HL-60 (cell line): Measurements from ENCODE around the gene PBX1.
A peak's percentile ranks its signal among the peaks of the same experiment; 100 is the strongest.

Experiments used
- DNase-seq, 2 experiments: peaks; one replicate each; pipeline ENCODE4 v3.0.0-alpha.2; 2010 to 2020; ENCODE audit warnings: low read depth in 1 of 2, low spot score in 1 of 2
- H3K27ac ChIP-seq: fragments of 250-450 bp; sonication (Bioruptor Pico); replicated peaks from 2 replicates; pipeline ENCODE4 v1.5.1; 2020; ENCODE audit warnings: mild to moderate bottlenecking, moderate library complexity
- H3K27me3 ChIP-seq: fragments of 250-450 bp; sonication (Bioruptor Pico); 2 replicates; pipeline ENCODE4 v1.5.1; 2021; ENCODE audit warnings: mild to moderate bottlenecking, moderate library complexity; ENCODE audit not compliant: insufficient read depth, poor library complexity, severe bottlenecking
- H3K4me3 ChIP-seq: replicated peaks from 2 replicates; pipeline ENCODE4 v1.5.1; 2011; ENCODE audit warnings: mild to moderate bottlenecking, control low read depth, low read length; ENCODE audit not compliant: insufficient read depth
- CTCF ChIP-seq: IDR thresholded peaks from one replicate; pipeline ENCODE4 v1.5.1; 2011; ENCODE audit warnings: low read length, control low read depth, inconsistent platforms; ENCODE audit not compliant: insufficient read depth
- GABPA ChIP-seq: IDR thresholded peaks from 2 replicates; pipeline ENCODE4 v1.6.1; 2012; ENCODE audit warnings: low read depth
- POLR2AphosphoS5 ChIP-seq: IDR thresholded peaks from 2 replicates; pipeline ENCODE4 v1.6.1; 2012; ENCODE audit warnings: low read depth
- REST ChIP-seq: IDR thresholded peaks from 2 replicates; pipeline ENCODE4 v1.6.1; 2012; ENCODE audit warnings: low read depth; ENCODE audit not compliant: insufficient replicate concordance
- SPI1 ChIP-seq: IDR thresholded peaks from 2 replicates; pipeline ENCODE4 v1.6.1; 2012; ENCODE audit warnings: low read depth, mild to moderate bottlenecking, borderline replicate concordance

PBX1 gene

DNA sequence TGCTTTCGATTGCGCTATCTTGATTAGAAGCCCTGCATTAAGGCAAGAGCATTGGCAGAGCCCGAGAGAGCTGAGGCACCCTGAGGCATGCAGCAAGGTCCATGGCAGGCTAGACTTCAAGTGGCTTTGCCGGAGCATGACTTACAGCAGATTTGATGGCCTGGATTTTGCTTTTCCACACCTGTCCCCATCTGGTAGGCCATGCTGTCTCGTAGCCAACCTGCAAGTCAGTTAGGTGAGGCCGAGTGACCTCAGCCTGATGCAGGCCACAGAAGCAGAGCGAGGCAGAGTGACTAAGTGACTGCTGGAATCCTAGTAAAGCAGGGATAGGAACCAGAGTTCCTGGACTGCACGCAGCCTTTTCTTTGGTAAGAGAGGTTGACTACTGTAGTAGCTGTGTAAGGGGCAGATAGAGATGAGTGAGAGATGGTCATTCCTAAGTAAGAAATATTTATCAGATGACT lies 148.9 kb downstream of the PBX1 start:
- Histone ChIP-seq H3K27me3 (no peaks in the 10 kb centered on the region), H3K4me3 (no peak overlapping the region), H3K27ac (no peak overlapping the region)
- no peak for DNase-seq
- TF ChIP-seq POLR2AphosphoS5 = no peak

- TF ChIP-seq REST = no peak
- TF ChIP-seq POLR2AphosphoS5 = no peak
- TF ChIP-seq CTCF = no peak
- TF ChIP-seq SPI1 = no peak
- no peak for TF ChIP-seq GABPA
- H3K27ac ChIP-seq = no peak overlapping the region
- no peak overlapping the region for H3K4me3 ChIP-seq
- H3K27me3 ChIP-seq = no peaks in the 10 kb centered on the region
- DNase-seq = no peak
Measured at GRCh38 chr1:164708596-164708995, 149.6 kb downstream of the PBX1 start.

DNA sequence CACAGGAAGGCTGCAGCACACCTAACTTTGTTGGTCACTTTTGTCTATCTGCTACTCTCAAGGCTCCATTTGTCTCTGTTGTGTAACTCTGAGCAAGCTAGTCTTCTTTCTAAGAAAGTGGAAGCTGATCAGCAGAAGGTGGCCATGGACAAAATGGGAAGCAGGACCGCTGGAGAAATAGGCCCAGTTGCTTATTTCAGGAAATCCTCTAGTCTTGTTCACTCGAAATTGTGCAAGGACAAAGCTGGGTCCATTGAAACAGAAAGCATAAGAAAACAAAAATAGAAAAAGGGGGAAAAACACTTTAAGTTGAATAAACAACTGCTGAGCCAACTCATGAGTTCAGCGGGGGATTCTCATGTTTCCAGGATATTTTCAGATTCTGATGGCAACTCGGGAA lies 150.1 kb downstream of the PBX1 start:
- Histone ChIP-seq H3K4me3 (no peak overlapping the region), H3K27me3 (no peaks in the 10 kb centered on the region), H3K27ac (no peak overlapping the region)
- DNase-seq = peak in 1 of 2 experiments; percentile 2
- TF ChIP-seq POLR2AphosphoS5 (no peak), GABPA (no peak), SPI1 (no peak), REST (no peak), CTCF (no peak)

DNA sequence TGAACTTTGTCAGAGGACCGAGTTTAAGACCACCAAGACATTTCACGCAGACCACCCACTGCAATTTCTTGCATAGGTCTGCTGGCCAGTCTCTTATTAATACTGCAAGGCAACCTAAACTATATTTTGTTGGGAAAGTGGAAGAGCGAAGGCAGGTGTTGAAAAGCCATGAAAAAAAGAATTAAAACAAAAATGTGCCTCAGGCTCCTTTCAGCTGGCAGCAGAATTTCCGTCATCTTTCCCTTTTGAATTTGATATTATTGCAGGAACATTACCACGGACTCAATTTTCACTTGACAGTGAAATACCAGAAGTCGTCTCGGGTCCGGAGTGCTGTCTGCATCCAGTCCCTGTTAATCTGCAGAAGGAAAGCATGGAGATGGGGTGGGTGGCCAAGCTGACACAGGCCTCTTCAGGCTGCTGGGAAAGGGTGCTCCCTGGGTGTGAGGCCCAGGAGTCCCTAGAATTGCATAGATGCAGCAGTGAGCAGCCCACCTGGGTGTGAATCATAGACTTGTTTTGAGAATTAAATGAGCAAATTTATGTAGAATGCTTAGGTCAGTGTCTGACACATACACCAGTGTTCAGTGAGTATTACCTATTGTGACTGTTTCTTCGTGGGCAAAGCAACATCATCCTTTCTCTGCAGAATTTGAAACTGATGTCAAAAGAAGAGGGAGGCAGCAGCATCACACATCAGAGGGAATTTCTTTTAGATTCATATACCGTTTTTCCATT lies 150.7 kb downstream of the PBX1 start:
- DNase-seq = no peak
- Histone ChIP-seq H3K27me3 (no peaks in the 10 kb centered on the region), H3K4me3 (no peak overlapping the region), H3K27ac (no peak overlapping the region)
- no peak for TF ChIP-seq REST
- no peak for TF ChIP-seq POLR2AphosphoS5
- no peak for TF ChIP-seq SPI1
- TF ChIP-seq GABPA = no peak
- no peak for TF ChIP-seq CTCF
